ENCODE data around the gene JMJD7.

DNA sequence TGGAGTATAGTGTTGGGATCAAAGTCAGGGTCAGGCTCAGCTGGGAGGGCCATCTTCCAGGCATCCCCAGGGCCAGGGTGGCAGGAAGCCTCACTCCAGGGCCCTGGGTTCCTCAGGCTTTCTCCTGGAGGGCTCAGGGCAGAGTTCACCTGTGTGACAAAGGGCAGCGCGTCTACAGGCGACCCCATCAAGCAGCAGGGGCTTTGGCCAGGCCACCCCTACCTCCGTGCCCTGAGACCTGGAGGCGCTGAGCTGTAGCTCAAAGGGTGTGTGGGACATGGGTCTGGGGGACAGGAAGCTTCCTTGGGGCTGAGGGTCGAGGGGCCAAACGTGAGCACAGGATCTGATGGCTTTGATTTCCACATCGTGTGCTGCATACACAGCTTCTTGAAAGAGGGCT, 53.2 kb downstream of the JMJD7 start:
- TF ChIP-seq EZH2phosphoT487 (IDR thresholded peaks at IDR 0.05; ENCODE audit: borderline replicate concordance) (no peak), POLR2AphosphoS5 (IDR thresholded peaks at IDR 0.05; ENCODE audit: low read depth, low read length) (no peak), ATF3 (IDR thresholded peaks at IDR 0.05) (no peak), CEBPB (IDR thresholded peaks at IDR 0.05; ENCODE audit: low read depth) (no peak), ZNF274 (IDR thresholded peaks at IDR 0.05; ENCODE audit: low read depth, low read length) (no peak)

Measured in HCT116 (cell line).